HG03103 (cell line): ENCODE measurements around the gene CD160.
"Not testable (repeated sequence)": the region's sequence is repeated elsewhere in the genome, so short reads cannot be mapped to it uniquely, and the experiment has no call there.

ENCODE experiments used
- ATAC-seq: cut with Tn5 transposase; IDR thresholded peaks from one replicate; pipeline ENCODE4 v1.9.1; 2021; ENCODE audit warnings: low read depth; ENCODE audit not compliant: unreplicated experiment

The CD160 gene

DNA sequence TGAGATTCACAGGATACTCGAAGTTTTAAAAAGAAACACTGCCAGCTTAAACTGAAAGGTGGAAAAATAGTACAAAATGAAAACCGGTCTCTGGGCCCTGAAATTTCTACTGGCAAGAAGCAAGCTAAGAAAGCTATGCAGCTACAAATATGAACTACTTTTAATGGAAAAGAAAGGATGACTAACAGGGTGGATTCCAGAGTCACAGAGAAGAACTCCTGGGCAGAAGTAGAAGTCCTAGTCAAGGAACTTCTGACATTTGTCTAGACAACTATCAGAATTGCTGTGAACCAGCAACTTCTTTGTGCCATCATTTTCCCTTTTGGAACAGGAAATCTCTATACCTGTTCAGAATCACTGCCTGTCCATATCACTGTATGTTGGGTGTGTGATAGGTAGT, 38.1 kb downstream of the CD160 start:
- no peak for ATAC-seq

GRCh38 chr1:145758116-145758515, 38.8 kb downstream of the CD160 start:
- no peak for ATAC-seq

DNA sequence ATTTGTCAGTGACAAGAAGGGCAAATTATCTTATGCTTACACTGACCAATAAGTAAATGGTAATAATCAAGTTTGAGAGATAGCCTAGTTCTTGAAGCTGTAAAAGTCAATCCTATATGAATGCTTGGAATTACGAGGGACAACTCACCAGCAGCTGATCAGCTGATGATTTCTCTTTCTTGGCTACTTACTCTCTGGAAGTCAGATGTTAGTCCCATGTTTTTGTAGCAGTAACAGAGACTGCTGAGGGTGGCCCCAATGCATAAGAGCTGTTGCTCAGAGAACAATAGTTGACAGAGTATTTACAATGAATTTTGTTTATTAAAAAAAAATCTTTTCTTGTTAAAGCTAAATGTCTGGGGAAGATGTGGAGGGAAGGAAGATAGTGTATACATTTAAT, 39.3 kb downstream of the CD160 start:
- ATAC-seq, result no peak

GRCh38 chr1:145759721-145760120, 40.4 kb downstream of the CD160 start:
- no peak for ATAC-seq

DNA sequence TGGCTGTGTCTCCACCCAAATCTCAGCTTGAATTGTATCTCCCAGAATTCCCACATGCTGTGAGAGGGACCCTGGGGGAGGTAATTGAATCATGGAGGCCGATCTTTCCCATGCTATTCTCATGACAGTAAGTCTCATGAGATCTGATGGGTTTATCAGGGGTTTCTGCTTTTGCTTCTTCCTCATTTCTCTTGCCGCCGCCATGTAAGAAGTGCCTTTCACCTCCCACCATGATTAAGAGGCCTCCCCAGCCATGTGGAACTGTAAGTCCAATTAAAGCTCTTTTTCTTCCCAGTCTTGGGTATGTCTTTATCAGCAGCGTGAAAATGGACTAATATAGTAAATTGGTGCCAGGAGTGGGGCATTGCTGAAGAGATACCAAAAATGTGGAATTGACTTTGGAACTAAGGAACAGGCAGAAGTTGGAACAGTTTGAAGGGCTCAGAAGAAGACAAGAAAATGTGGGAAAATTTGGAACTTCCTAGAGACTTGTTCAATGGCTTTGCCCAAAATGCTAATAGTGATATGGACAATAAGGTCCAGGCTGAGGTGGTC, 41.2 kb downstream of the CD160 start:
- ATAC-seq, result not testable (repeated sequence)

- ATAC-seq, result not testable (repeated sequence)
These were observed 42.2 kb downstream of the CD160 start for GRCh38 chr1:145761498-145761897.

- ATAC-seq, result not testable (repeated sequence)
These were observed 42.7 kb downstream of the CD160 start for GRCh38 chr1:145762001-145762400.

DNA sequence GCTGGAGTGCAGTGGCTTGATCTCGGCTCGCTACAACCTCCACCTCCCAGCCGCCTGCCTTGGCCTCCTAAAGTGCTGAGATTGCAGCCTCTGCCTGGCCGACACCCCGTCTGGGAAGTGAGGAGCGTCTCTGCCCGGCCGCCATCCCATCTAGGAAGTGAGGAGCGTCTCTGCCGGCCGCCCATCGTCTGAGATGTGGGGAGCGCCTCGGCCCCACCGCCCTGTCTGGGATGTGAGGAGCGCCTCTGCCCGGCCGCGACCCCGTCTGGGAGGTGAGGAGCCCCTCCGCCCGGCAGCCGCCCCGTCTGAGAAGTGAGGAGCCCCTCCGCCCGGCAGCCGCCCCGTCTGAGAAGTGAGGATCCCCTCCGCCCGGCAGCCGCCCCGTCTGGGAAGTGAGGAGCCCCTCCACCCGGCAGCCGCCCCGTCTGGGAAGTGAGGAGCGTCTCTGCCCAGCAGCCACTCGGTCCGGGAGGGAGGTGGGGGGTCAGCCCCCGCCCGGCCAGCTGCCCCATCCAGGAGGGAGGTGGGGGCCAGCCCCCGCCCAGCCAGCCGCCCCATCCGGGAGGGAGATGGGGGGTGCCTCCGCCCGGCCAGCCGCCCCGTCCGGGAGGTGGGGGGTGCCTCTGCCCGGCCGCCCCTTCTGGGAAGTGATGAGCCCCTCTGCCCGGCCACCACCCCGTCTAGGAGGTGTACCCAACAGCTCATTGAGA, 45.1 kb downstream of the CD160 start:
- ATAC-seq, result not testable (repeated sequence)

- not testable (repeated sequence) for ATAC-seq
These were observed 45.8 kb downstream of the CD160 start for GRCh38 chr1:145765127-145765526.

- not testable (repeated sequence) for ATAC-seq
These were observed 46.5 kb downstream of the CD160 start for GRCh38 chr1:145765585-145766360.

DNA sequence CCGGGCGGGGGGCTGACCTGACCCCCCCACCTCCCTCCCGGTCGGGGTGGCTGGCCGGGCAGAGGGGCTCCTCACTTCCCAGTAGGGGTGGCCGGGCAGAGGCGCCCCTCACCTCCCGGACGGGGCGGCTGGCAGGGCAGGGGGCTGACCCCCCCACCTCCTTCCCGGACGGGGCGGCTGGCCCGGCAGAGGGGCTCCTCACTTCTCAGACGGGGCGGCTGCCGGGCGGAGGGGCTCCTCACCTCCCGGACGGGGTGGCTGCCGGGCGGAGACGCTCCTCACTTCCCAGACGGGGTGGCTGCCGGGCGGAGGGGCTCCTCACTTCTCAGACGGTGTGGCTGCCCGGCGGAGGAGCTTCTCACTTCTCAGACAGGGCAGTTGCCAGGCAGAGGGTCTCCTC, 47.6 kb downstream of the CD160 start:
- not testable (repeated sequence) for ATAC-seq

DNA sequence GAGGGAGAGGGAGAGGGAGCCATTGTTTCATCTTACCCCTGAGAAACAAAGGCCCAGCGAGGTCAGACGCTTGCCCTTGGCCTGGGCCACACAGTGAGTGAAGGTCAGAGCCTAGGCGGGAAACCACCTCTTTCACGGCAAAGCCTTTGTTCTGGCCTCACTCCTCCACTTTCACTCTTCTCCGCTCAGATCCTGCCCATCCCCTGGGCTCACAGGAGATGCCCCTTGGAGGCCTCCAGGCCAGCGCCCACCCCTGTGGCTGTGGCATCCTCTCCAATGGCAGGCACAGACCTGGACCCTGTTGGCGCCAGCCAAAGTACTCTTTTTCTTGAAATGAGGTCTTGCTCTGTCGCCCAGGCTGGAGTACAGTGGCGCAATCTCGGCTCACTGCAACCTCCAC, 48.7 kb downstream of the CD160 start:
- not testable (repeated sequence) for ATAC-seq

DNA sequence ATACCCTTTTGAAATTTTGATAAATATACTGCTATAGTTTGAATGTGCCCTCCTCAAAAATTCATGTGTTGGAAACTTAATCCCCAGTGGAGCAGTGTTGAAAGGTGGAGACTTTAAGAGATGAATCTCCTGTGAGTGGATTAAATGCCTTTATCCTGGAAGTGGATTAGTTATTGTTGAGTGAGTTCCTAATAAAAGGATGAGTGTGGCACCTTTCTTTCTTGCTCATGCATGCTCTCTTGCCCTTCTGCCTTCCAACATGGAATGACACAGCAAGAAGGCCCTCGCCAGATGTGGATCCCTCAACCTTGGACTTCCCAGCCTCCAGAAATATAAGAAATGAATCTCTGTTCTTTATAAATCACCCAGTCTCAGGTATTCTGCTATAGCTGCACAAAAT, 51.8 kb downstream of the CD160 start:
- ATAC-seq, result no peak

DNA sequence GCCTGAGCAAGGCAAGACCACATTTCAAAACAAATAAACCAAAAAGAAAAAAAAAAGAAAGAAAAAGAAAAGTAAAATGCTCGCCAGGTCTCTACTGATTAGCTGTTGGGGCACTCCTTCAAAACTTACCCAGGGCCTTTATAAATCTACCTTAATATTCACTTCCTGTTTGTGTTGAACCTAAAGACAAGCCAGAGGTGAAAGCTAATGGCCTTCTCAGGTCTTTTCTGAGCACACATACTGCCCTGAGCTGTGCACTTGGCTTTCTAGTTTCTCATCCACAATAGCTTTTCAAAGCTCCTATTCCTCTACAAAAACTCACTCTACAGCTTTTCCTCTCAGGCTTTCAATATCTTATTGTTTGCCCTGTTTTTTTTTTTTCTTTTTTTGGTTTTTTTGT, 54.1 kb downstream of the CD160 start:
- ATAC-seq, result no peak

DNA sequence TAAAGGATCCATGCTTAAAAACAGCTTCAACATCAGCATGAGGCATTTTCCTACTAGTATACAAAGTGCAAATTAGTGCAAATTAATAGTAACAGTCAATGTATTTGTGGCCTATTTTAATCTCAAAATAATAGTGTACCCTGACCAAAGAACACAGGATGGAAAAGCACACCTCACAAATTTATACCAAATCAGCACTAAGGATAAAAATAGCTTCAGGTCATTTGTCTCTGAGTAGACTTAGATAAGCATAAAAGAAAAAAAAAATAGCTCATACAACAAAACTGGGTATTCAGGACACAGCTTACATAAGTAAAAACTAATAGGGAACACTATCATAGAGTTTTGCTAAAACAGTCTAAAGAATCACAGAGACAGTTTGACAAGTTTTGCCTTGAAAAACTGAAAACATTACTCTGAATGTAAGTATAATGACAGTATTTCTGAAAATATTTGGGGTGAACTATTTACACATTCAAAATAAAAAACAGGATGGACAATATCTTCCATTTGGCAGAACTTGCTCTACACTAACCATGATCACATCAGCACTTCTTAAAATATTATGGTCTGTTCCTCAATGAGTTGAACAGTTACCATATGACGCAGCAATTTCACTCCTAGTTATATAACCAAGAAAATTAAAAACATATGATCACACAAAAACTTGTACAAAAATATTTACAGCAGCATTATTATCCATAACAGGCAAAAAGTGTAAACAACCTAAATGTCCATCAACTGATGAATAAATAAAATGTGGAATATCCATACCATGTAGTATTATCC, 58.3 kb downstream of the CD160 start:
- ATAC-seq, result no peak

DNA sequence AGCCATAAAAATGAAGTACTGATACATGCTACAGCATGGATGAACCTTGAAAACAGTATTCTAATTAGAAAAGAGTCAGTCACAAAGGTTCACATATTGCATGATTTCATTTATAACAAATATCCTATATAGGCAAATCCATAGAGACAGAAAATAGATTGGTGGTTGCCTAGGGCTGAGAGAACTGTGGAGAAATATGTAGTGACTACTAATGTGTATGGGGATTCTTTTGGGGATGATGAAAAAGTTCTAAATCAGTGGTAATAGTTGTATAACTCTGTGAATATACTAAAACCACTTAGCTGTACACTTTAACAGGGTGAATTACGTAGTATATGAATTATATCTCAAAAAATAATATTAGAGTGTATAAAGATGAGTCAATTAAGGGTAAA, 58.8 kb downstream of the CD160 start:
- ATAC-seq, result no peak

DNA sequence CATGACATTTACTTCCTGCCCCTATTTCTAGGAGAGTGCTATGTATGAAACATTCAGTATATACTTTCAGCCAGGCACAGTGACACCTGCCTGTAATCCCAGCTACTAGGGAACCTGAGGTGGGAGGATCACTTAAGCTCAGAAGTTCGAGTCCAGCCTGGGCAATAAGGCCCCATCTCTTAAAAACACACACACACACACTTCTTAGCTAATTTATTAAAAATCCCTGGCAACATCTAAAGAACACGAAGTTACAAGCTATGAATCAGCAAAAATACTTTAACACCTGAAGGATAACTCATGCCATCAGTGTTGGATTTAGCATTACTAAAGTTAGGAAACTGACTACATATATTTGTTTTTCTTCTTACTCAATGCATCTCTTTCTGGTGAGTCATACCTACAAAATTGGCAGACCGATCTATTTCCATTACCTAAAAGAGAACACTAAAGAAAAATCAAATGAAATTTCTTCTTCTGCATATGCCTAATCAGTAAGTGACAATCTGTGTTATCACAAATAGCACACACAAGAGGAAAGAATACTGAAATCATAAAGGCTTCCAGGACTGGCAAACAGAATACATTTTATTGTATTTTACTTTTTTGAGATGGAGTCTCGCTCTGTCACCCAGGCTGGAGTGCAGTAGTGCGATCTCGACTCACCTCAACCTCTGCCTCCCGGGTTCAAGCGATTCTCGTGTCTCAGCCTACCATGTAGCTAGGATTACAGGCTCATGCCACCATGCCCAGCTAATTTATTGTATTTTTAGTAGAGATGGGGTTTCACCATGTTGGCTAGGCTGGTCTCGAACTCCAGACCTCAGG, 63.2 kb downstream of the CD160 start:
- no peak for ATAC-seq

DNA sequence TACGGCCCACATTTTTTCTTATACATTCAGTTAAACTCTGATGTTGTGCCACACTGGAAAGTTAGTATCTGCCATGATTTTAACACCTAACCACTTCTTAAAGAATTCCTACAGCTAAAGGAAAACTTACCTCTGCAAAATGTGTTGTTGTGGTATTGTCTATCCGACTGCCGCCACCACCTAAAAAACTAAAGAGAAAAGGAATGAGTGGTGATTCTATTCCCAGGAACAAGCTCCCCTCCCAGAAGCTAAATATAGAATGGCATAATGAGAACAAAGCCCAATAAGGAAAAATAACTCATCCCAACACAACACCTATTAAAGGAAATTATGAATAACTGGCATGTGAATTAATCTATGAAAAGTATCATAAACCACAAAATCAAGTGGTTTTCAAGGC, 65.1 kb downstream of the CD160 start:
- no peak for ATAC-seq

- ATAC-seq, result no peak
These were observed 66.2 kb downstream of the CD160 start for GRCh38 chr1:145785547-145785946.

GRCh38 chr1:145786271-145786670, 67.0 kb downstream of the CD160 start:
- no peak for ATAC-seq
